ENCODE results near the gene RABL2B.

The RABL2B gene

DNA sequence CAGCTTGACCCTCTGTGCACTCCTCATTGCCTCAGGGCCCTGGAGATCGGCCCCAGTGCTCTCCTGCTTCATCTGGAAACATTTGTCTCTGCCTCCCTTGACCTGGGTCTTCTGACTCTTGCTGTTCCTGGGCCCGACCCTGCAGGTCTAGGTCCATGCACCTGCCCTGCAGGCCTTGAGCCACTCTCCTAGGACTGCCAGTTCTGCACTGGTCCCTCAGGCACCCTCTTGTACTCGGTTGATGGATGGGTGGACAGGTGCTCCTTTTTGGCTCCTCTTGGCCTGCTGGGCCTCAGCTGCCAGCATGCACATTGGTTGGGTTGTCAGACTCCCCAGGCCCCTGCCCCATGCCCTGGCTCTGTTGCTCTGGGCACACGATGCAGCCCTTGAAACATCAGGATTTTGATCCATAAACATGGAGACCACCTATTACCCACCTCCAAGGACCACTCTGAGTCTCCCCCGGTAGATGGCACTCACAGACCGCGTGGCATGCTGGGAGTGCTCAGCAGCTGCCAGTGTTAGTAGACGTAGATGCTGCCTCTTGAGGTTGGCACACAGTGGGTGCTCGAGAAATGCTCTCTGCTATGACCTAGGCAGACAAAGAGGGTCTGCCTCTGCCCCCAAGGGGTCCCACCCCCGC lies 65.6 kb downstream of the RABL2B start:
- no peak for DNase-seq (ENCODE audit: low spot score)
- TF ChIP-seq, protein P1, sequence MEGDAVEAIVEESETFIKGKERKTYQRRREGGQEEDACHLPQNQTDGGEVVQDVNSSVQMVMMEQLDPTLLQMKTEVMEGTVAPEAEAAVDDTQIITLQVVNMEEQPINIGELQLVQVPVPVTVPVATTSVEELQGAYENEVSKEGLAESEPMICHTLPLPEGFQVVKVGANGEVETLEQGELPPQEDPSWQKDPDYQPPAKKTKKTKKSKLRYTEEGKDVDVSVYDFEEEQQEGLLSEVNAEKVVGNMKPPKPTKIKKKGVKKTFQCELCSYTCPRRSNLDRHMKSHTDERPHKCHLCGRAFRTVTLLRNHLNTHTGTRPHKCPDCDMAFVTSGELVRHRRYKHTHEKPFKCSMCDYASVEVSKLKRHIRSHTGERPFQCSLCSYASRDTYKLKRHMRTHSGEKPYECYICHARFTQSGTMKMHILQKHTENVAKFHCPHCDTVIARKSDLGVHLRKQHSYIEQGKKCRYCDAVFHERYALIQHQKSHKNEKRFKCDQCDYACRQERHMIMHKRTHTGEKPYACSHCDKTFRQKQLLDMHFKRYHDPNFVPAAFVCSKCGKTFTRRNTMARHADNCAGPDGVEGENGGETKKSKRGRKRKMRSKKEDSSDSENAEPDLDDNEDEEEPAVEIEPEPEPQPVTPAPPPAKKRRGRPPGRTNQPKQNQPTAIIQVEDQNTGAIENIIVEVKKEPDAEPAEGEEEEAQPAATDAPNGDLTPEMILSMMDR (IDR thresholded peaks at IDR 0.05; ENCODE audit: extremely low read depth, missing control alignments) = no peak
